Activated naive CD8-positive, alpha-beta T cell (primary cell): ENCODE results near the gene SHLD1.
A peak's percentile ranks its signal among the peaks of the same experiment; 100 is the strongest.

ENCODE experiments used
- H3K27ac Mint-ChIP-seq: one replicate; pipeline ENCODE4 v1.8.0; 2021; ENCODE audit warnings: mixed read lengths
- H3K27me3 Mint-ChIP-seq: one replicate; pipeline ENCODE4 v1.8.0; 2021; ENCODE audit warnings: mixed read lengths
- H3K36me3 Mint-ChIP-seq: one replicate; pipeline ENCODE4 v1.8.0; 2021; ENCODE audit warnings: mixed read lengths
- H3K4me1 Mint-ChIP-seq: one replicate; pipeline ENCODE4 v1.8.0; 2021; ENCODE audit warnings: low read depth, mixed read lengths
- H3K4me3 Mint-ChIP-seq: one replicate; pipeline ENCODE4 v1.8.0; 2021; ENCODE audit warnings: mild to moderate bottlenecking, mixed read lengths
- H3K9me3 Mint-ChIP-seq: one replicate; pipeline ENCODE4 v1.8.0; 2021; ENCODE audit warnings: low read depth, mixed read lengths

SHLD1 gene

GRCh38 chr20:5888041-5888440 lies 137.8 kb downstream of the SHLD1 start:
- H3K4me1 Mint-ChIP-seq = no peaks in the 10 kb centered on the region
- H3K36me3 Mint-ChIP-seq = no peaks in the 10 kb centered on the region
- no peaks in the 10 kb centered on the region for H3K27me3 Mint-ChIP-seq
- H3K4me3 Mint-ChIP-seq = no peak overlapping the region
- no peak overlapping the region for H3K27ac Mint-ChIP-seq
- no peaks in the 10 kb centered on the region for H3K9me3 Mint-ChIP-seq

- no peaks in the 10 kb centered on the region for H3K4me1 Mint-ChIP-seq
- H3K4me3 Mint-ChIP-seq = no peak overlapping the region
- no peak overlapping the region for H3K27ac Mint-ChIP-seq
- H3K36me3 Mint-ChIP-seq = no peaks in the 10 kb centered on the region
- no peaks in the 10 kb centered on the region for H3K9me3 Mint-ChIP-seq
- peaks cover 8% of the 10 kb centered on the region for H3K27me3 Mint-ChIP-seq
These were observed 140.7 kb downstream of the SHLD1 start for GRCh38 chr20:5890773-5891441.

GRCh38 chr20:5893052-5893451 lies 142.9 kb downstream of the SHLD1 start:
- Mint-ChIP-seq H3K27me3 (peaks cover 22% of the 10 kb centered on the region), H3K4me1 (no peaks in the 10 kb centered on the region), H3K4me3 (no peak overlapping the region), H3K36me3 (no peaks in the 10 kb centered on the region), H3K27ac (no peak overlapping the region), H3K9me3 (no peaks in the 10 kb centered on the region)

GRCh38 chr20:5893621-5894020 lies 143.4 kb downstream of the SHLD1 start:
- H3K27me3 Mint-ChIP-seq = peaks cover 22% of the 10 kb centered on the region
- H3K4me3 Mint-ChIP-seq = no peak overlapping the region
- no peak overlapping the region for H3K27ac Mint-ChIP-seq
- H3K36me3 Mint-ChIP-seq = no peaks in the 10 kb centered on the region
- no peaks in the 10 kb centered on the region for H3K4me1 Mint-ChIP-seq
- no peaks in the 10 kb centered on the region for H3K9me3 Mint-ChIP-seq

- Mint-ChIP-seq H3K27ac (no peak overlapping the region), H3K4me3 (no peak overlapping the region)
These were observed 145.4 kb downstream of the SHLD1 start for GRCh38 chr20:5895626-5896025.

GRCh38 chr20:5899444-5899843 lies 149.2 kb downstream of the SHLD1 start:
- no peaks in the 10 kb centered on the region for H3K9me3 Mint-ChIP-seq
- peaks cover 23% of the 10 kb centered on the region for H3K27me3 Mint-ChIP-seq
- no peaks in the 10 kb centered on the region for H3K36me3 Mint-ChIP-seq
- no peak overlapping the region for H3K4me3 Mint-ChIP-seq
- H3K27ac Mint-ChIP-seq = no peak overlapping the region
- no peaks in the 10 kb centered on the region for H3K4me1 Mint-ChIP-seq

More at GRCh38 chr20:5895626-5896025, 145.4 kb downstream of the SHLD1 start:
- no peaks in the 10 kb centered on the region for H3K9me3 Mint-ChIP-seq
- H3K36me3 Mint-ChIP-seq = no peaks in the 10 kb centered on the region
- peaks cover 22% of the 10 kb centered on the region for H3K27me3 Mint-ChIP-seq
- no peaks in the 10 kb centered on the region for H3K4me1 Mint-ChIP-seq

GRCh38 chr20:5900908-5901307 lies 150.7 kb downstream of the SHLD1 start:
- no peaks in the 10 kb centered on the region for H3K4me1 Mint-ChIP-seq
- no peak overlapping the region for H3K27ac Mint-ChIP-seq
- no peaks in the 10 kb centered on the region for H3K36me3 Mint-ChIP-seq
- H3K27me3 Mint-ChIP-seq = peaks cover 23% of the 10 kb centered on the region
- no peaks in the 10 kb centered on the region for H3K9me3 Mint-ChIP-seq
- no peak overlapping the region for H3K4me3 Mint-ChIP-seq

- H3K27ac Mint-ChIP-seq = no peak overlapping the region
- H3K9me3 Mint-ChIP-seq = no peaks in the 10 kb centered on the region
- no peak overlapping the region for H3K4me3 Mint-ChIP-seq
- peaks cover 10% of the 10 kb centered on the region for H3K4me1 Mint-ChIP-seq
- H3K27me3 Mint-ChIP-seq = peaks cover 49% of the 10 kb centered on the region
- no peaks in the 10 kb centered on the region for H3K36me3 Mint-ChIP-seq
These were observed 158.8 kb downstream of the SHLD1 start for GRCh38 chr20:5908981-5909380.

GRCh38 chr20:5910186-5910585 lies 160.0 kb downstream of the SHLD1 start:
- H3K9me3 Mint-ChIP-seq = no peaks in the 10 kb centered on the region
- peaks cover 10% of the 10 kb centered on the region for H3K4me1 Mint-ChIP-seq
- H3K27me3 Mint-ChIP-seq = peaks cover 51% of the 10 kb centered on the region
- H3K4me3 Mint-ChIP-seq = peak overlapping the region; percentile 75
- no peaks in the 10 kb centered on the region for H3K36me3 Mint-ChIP-seq
- no peak overlapping the region for H3K27ac Mint-ChIP-seq

GRCh38 chr20:5913166-5913565 lies 163.0 kb downstream of the SHLD1 start:
- peaks cover 10% of the 10 kb centered on the region for H3K4me1 Mint-ChIP-seq
- no peak overlapping the region for H3K27ac Mint-ChIP-seq
- H3K36me3 Mint-ChIP-seq = no peaks in the 10 kb centered on the region
- no peaks in the 10 kb centered on the region for H3K9me3 Mint-ChIP-seq
- H3K27me3 Mint-ChIP-seq = peaks cover 37% of the 10 kb centered on the region
- no peak overlapping the region for H3K4me3 Mint-ChIP-seq
